Activated CD4-positive, alpha-beta T cell treated with anti-CD3 and anti-CD28 coated beads, Interleukin-2, amount 50 U/mL, for 4 hours (primary cell): ENCODE results near the gene WNT8B.
A peak's percentile ranks its signal among the peaks of the same experiment; 100 is the strongest.

Experiments used
- DNase-seq, 2 experiments: peaks; one replicate each; pipeline ENCODE4 v3.0.0-alpha.2; 2020

WNT8B gene

DNA sequence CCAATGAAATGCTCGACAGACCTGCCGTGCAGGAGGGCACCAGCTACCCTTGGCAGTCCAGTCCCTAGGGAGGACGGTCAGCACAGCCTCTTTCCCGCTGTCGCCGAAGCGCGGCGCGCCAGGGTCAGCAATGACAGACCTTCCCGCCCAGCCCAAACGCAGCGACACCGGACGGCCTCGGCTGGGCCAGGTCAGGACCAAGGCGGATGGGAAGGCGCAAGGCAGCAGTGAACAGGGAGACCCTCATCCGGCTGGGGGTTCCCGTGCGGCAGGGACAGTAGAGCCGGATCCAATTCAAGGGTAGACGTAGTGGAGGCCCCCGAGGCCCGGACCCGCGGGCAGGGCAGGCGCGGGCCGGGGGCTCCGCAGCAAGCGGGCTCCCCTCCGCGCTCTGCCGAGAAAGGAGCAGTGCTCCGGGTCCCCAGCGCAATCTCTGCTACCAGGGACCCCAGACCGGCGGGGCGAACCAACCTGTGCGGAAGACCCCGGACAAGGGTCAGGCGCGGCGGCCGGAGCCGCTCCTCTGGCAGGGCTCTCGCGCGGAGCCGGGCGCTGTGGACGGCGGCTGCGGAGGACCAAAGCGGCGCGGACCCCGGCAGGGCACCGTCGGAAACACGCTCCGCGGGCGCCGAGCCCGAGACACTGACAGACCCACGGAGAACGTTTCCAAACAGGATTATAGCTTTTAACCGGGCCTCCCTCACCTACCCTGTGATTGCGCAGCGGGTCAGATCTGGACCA lies 56.7 kb downstream of the WNT8B start, which contains the start of gene SEC31B:
Gene SEC31B (minus strand): TSS at position 551 of the 741 bp plus-strand sequence. CDS start 2,909 bp downstream, outside the sequence.
- DNase-seq, result no peak

- no peak for DNase-seq
These were observed 58.0 kb downstream of the WNT8B start for GRCh38 chr10:100520811-100521210.

DNA sequence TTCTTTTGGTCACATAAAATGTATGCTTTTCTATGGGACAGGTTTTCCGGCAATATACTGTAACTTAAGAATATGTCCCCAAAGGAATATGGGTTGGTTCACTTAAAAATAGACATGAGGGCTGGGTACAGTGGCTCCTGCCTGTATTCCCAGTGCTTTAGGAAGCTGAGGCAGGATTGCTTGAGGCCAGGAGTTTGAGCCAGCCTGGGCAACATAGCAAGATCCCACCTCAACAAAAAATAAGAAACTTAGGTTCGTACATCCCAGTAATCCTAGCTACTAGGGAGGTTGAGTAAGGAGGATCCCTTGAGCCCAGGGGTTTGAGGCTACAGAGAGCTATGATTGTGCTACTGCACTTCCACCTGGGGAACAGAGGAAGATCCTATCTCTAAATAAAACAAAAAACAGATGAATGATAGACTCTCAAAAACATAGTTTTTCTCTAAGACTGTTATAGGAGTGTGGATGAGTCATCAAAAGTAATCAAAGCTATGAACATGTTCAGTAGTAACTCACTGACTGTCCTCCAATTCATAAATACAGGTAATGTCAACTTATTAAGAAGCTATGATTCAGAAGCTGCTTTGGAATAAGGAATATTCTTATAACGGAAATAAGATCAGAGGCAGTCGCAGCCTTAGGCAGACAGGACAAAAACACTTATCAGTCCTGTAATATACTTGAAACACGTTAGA lies 59.4 kb downstream of the WNT8B start:
- no peak for DNase-seq

DNA sequence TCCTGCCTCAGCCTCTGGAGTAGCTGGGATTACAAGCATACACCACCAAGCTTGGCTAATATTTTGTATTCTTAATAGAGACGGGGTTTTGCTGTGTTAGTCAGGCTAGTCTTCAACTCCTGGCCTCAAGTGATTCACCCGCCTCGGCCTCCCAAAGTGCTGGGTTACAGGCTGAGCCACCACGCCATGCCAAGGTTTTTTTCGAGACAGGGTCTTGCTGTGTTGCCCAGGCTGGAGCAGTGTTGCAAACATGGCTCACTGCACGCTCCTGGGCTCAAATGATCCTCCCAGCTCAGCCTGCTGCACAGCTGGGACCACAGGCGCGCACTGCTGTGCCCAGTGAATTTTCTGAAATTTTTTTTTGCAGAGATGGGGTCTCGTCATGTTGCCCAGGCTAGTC lies 60.1 kb downstream of the WNT8B start:
- DNase-seq, result no peak

- no peak for DNase-seq
These were observed 61.4 kb downstream of the WNT8B start for GRCh38 chr10:100524206-100524605.

DNA sequence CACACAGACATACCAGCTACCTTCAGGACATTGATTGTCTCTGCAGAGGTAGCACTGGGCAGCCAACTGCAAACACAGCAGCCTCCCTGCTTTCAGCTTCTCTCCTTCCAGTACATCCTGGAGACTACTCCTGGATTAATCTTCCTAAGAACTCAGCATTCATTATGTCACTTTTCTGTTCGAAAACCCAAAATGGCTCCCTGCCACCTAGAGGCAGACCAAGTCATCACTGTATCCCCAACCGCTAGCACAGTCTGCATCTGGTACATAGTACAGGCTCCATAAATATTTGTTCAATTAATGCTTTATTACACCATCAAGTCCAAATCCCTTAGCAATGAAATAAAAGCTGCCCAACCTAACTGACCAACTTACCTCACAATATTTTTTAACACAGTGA lies 61.8 kb downstream of the WNT8B start:
- no peak for DNase-seq

- DNase-seq, result no peak
These were observed 65.5 kb downstream of the WNT8B start for GRCh38 chr10:100528123-100528886.

- no peak for DNase-seq
These were observed 66.2 kb downstream of the WNT8B start for GRCh38 chr10:100528921-100529474.

GRCh38 chr10:100529475-100530298 lies 66.9 kb downstream of the WNT8B start, which contains the start of gene NDUFB8:
Gene NDUFB8 (minus strand): TSS chr10:100529871. CDS start chr10:100529851, 20 bp downstream.
- DNase-seq, result peak; percentile 81 to 85

GRCh38 chr10:100531761-100532160 lies 69.0 kb downstream of the WNT8B start:
- DNase-seq, result no peak
